Stimulated activated CD8-positive, alpha-beta memory T cell treated with anti-CD3 and anti-CD28 coated beads, Interleukin-15, amount 100 ng/mL, for 24 hours (primary cell): ENCODE data around the gene IGFBP1.
"Not testable (repeated sequence)": the region's sequence is repeated elsewhere in the genome, so short reads cannot be mapped to it uniquely, and the experiment has no call there.

Experiments used
- DNase-seq: peaks from one replicate; pipeline ENCODE4 v3.0.0-alpha.2; 2020; ENCODE audit warnings: low read depth

Gene IGFBP1

GRCh38 chr7:45888185-45888992 lies at the start of gene IGFBP1:
Gene IGFBP1, plus strand, starts transcription at chr7:45888488. Its CDS starts 165 bp downstream, at chr7:45888653.
- no peak for DNase-seq

GRCh38 chr7:45838852-45839251 lies 49.4 kb upstream of the IGFBP1 start:
- not testable (repeated sequence) for DNase-seq

- not testable (repeated sequence) for DNase-seq
Observed at GRCh38 chr7:45841926-45842717, 46.2 kb upstream of the IGFBP1 start.

- DNase-seq, result not testable (repeated sequence)
Observed at GRCh38 chr7:45846536-45846935, 41.8 kb upstream of the IGFBP1 start.

- DNase-seq, result not testable (repeated sequence)
Observed at GRCh38 chr7:45848734-45849133, 39.6 kb upstream of the IGFBP1 start.

- DNase-seq, result not testable (repeated sequence)
Observed at GRCh38 chr7:45852984-45853383, 35.3 kb upstream of the IGFBP1 start.

GRCh38 chr7:45853491-45853890 lies 34.8 kb upstream of the IGFBP1 start:
- not testable (repeated sequence) for DNase-seq

DNA sequence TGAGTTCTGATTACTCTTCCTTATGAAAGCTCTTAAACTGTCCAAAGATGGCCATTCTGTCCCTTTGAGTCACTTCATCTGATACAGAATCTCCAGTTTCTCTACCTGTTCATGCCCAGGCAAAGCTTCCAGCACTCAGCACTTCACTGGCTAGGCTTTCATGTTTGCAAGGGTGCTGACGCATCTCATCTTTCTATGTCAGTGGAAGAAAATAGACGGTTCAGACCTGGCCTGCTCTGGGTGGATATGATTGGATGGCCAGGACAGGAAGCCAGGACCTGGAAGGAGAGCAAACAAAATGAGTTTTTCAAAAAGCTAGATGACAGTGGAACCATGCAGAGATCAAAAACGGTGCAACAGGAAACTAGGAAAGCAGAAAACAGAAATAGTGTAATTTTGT lies 32.6 kb upstream of the IGFBP1 start:
- DNase-seq, result not testable (repeated sequence)

GRCh38 chr7:45856888-45857287 lies 31.4 kb upstream of the IGFBP1 start:
- DNase-seq, result not testable (repeated sequence)

DNA sequence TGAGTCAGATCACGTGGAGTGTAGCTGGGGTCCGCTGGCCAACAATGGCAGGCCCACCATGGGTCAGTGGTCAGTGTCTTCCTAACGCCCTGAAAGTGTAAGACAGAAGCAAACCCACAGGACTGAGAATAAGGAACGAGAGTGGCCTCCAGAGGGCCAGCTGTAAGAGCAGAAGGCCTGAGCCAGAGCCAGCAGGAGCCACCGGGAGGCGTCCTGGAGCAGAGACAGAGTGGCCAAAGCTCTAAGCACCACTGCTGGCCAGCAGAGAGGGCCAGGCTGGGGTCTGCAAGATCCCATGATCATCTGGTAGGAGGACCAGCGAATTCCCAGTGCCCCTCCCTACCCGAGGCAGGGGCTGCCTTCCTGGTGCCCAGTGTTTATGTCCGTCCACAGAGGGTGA lies 24.6 kb upstream of the IGFBP1 start:
- DNase-seq, result no peak

- DNase-seq, result no peak
Observed at GRCh38 chr7:45865594-45866410, 22.5 kb upstream of the IGFBP1 start.

GRCh38 chr7:45867471-45867870 lies 20.8 kb upstream of the IGFBP1 start:
- DNase-seq, result no peak

- DNase-seq, result no peak
Observed at GRCh38 chr7:45869426-45869825, 18.9 kb upstream of the IGFBP1 start.

DNA sequence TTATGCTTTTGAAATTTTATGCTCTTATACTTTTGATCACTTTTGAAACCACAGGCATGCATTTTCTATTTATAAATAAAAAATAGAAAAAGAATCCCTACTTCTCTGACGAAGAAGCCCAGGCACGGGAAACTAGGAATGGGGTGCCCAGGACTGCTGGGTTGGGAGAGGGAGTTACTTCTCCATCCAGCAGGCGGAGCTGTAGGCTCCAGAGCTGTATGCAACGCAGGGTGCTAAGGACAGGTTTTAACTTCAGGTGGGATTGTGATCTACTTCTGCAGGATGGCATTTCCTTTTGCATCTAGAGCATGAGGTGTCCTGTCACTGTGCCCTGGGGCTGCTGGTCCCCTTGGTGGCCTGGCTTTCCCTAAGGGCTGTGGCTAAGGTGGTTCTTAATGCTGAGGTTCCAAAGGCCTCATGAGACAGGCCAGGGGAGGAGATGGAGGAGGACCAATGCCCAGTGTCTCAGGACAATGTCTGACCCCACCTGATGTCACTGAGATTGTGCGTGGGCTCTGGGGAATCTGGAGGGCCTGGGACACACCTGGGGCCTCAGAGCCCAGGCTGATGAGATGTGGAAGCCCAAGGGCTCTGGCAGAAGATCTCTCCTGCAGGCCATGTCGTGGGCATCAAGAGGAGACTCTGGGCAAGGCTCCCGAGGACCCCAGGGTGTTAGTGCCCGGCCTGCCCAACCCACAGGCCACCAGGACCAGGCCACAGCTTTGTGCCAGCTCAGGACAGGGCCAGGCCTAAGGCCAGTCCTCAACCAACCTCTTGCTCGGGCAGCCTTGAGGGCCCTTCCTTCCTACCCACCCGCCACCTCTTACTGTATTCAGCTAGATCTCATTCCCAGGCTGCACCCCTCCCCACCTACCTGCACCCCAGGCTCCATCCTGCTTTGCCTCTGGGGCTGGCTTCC lies 15.9 kb upstream of the IGFBP1 start:
- no peak for DNase-seq

GRCh38 chr7:45873035-45873354 lies 15.3 kb upstream of the IGFBP1 start, which contains the start of gene CCDC201:
Gene CCDC201, minus strand, starts transcription at chr7:45873082. Its CDS starts 75 bp downstream, at chr7:45873007.
- DNase-seq, result no peak

DNA sequence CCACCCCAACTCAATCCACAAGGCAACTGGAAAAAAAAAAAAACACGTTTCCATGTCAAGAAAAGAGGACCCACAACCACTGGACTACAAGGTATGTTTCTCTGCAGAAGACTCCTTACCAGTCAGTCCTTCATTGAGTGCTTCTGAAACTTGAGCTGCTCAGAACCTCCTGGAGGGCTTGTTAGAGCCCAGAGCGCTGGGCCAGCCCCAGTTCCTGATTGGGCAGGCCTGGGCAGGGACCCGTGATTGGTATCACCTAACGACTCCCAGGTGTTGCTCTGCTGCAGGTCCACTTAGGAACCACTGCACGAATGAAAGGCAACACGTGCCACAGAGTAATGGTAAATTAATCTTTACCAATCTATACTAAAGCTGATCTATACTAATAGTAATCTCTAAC lies 14.9 kb upstream of the IGFBP1 start:
- DNase-seq, result no peak

DNA sequence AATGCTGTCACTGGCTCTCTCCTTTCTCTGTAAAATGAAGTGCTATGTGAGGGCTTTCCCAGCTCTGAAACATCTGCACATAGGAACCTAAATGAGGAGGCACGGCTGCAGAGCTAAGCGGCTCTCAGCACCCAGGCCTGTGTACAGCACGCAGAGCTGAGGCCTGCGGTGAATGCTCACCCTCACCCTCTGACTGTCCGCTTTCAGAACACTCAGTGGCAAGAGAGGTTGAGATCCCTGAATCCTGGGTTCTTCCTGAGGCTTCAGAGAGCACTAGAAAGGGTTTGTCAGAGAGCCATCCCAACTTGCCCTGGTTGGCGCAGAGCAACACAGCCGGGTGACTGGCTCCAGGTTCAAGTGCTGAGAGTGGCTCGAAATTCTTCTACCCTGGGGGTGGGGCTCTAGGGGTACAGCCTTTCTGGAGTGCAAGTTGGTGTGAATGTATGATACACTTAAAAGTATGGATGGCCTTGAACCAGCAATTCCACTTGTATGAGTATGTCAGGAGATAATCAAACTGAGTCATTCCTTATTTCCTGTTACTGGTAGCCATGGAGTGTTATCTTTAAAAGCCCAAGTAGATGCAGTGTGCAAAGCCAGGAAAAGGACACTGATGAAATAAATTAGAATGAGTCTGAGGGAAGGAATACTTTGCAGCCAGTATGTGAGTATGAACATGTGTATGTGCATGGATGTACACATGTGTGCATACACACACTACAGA lies 13.7 kb upstream of the IGFBP1 start:
- DNase-seq, result no peak

DNA sequence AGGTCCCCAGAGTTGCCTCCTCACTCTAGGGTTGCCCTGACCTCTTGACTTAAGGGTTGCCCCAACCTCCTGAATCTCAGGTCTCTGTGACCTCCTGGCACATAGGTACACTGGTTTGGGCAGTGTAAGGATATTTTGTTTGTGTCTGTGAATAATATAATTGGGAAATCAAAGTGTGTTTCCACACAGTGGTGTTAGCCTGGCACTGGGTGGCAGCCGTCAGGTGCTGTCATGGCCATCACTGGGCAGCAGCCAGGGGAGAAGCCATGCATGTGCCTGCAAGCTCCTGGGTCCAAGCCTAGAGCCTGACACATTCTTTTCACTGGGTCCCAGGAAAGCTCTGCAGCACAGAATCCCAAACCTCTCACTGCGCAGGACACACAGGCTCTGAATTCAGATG lies 11.8 kb upstream of the IGFBP1 start:
- DNase-seq, result no peak

- DNase-seq, result no peak
Observed at GRCh38 chr7:45878457-45879144, 9.7 kb upstream of the IGFBP1 start.

GRCh38 chr7:45880433-45880860 lies 7.8 kb upstream of the IGFBP1 start:
- DNase-seq, result no peak
